Activated B cell treated with CpG ODN at 0.5 μM for 24 hours (primary cell): ENCODE data around the gene PREX1. TPM values are rescaled to one million over a fixed set of nuclear protein-coding genes. Genes with fewer than 3 reads are reported as not detected.

Experiments
- ATAC-seq: fragments of 200-7000 bp; cut with Tn5 transposase; one replicate; pipeline ENCODE4 v1.10.0; 2021; ENCODE audit warnings: low read depth, mild to moderate bottlenecking, moderate library complexity
- CTCF ChIA-PET: fragments of 350-600 bp; sonication (Branson Sonifier 250); formaldehyde crosslinking; loops from one replicate; lab custom pipeline; 2021; ENCODE audit warnings: antibody characterized with exemption; lab: Charles Lee
- POLR2A ChIA-PET: fragments of 350-600 bp; sonication (Branson Sonifier 250); formaldehyde crosslinking; loops from one replicate; lab custom pipeline; 2021; ENCODE audit warnings: antibody characterized with exemption; lab: Charles Lee
- DNase-seq: peaks from one replicate; pipeline ENCODE4 v3.0.0; 2022
- H3K27ac Mint-ChIP-seq: one replicate; pipeline ENCODE4 v1.8.0; 2020; ENCODE audit warnings: mixed read lengths
- H3K27me3 Mint-ChIP-seq: one replicate; pipeline ENCODE4 v1.8.0; 2021; ENCODE audit warnings: mixed read lengths
- H3K36me3 Mint-ChIP-seq: one replicate; pipeline ENCODE4 v1.8.0; 2021; ENCODE audit warnings: low read depth, mixed read lengths
- H3K4me1 Mint-ChIP-seq: one replicate; pipeline ENCODE4 v1.8.0; 2021; ENCODE audit warnings: mixed read lengths
- H3K4me3 Mint-ChIP-seq: one replicate; pipeline ENCODE4 v1.8.0; 2020; ENCODE audit warnings: mild to moderate bottlenecking, mixed read lengths
- H3K9me3 Mint-ChIP-seq: one replicate; pipeline ENCODE4 v1.8.0; 2020; ENCODE audit warnings: mixed read lengths
- CTCF ChIP-seq: fragments of 200-600 bp; IDR thresholded peaks from one replicate; pipeline ENCODE4 v1.8.0; 2022; ENCODE audit warnings: antibody characterized with exemption, mild to moderate bottlenecking
- intact Hi-C: fragments of 100-400 bp; cut with micrococcal nuclease; formaldehyde crosslinking; loops from one replicate; pipeline ENCODE4 v1.15.1; 2024
- total RNA-seq: library from RNA; stranded (reverse); gene quantifications from 2 replicates; pipeline ENCODE4 v1.2.3, GENCODE V29; 2022

Gene PREX1
- total RNA-seq, 1 donor from 2014 or later, result 71.4 TPM

GRCh38 chr20:48652961-48653705 lies 174.7 kb downstream of the PREX1 start:
- ATAC-seq (no peak), DNase-seq (no peak)
- POLR2A ChIA-PET, result no interaction called here
- CTCF ChIA-PET, result no interaction called here
- Mint-ChIP-seq H3K4me3 (no peak overlapping the region), H3K27ac (no peak overlapping the region), H3K36me3 (peaks cover 97% of the 10 kb centered on the region), H3K27me3 (no peaks in the 10 kb centered on the region), H3K9me3 (no peaks in the 10 kb centered on the region), H3K4me1 (peaks cover 5% of the 10 kb centered on the region)
- intact Hi-C loops, result no loop called here
- TF ChIP-seq CTCF, result no peak

DNA sequence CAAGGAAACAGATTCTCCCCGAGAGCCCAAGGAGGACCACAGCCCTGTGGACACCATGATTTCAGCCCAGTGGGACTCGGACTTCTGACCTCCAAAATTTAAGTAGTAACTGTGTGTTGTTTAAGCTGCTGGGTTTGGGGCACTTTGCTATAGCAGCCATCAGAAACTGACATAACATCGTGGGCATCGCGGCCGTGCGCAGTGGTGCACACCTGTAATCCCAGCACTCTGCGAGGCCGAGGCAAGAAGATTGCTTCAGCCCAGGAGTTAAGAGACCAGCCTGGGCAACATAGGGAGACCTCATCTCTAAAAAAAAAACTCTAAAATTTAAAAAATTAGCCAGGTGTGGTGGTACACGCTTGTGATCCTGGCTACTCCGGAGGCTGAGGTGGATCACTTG lies 175.8 kb downstream of the PREX1 start:
- H3K27me3 Mint-ChIP-seq, result no peaks in the 10 kb centered on the region
- no peak for ATAC-seq
- no peaks in the 10 kb centered on the region for H3K4me1 Mint-ChIP-seq
- ChIA-PET POLR2A (no interaction called here), CTCF (no interaction called here)
- no peak overlapping the region for H3K4me3 Mint-ChIP-seq
- intact Hi-C loops, result loop anchor here (1.0 kb wide), 1 partner anchor 37 kb away; no protein-coding TSS in a partner anchor
- TF ChIP-seq CTCF, result no peak
- no peaks in the 10 kb centered on the region for H3K9me3 Mint-ChIP-seq
- peaks cover 97% of the 10 kb centered on the region for H3K36me3 Mint-ChIP-seq
- no peak overlapping the region for H3K27ac Mint-ChIP-seq
- no peak for DNase-seq

DNA sequence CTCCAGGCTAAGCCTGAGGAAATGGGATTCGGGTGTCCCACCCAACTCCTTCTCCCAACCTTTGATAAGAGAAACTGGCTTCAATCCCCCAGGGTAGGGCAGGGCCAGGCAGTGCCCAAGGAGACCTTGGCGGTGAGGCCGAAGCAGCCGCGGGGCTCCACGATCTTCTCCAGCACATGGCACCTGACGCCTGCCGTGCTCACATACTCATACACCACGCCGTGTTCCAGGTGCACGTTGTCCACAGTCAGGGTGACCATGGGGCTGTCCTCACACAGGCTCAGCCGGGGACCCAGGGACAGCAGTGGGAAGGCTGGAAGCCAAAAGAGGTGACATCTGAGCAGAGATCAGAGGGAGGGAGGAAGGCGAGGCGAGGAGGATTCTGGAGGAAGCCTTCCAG lies 176.5 kb downstream of the PREX1 start:
- ATAC-seq (no peak), DNase-seq (no peak)
- TF ChIP-seq CTCF, result no peak
- Mint-ChIP-seq H3K4me1 (no peaks in the 10 kb centered on the region), H3K27me3 (no peaks in the 10 kb centered on the region), H3K27ac (no peak overlapping the region), H3K9me3 (no peaks in the 10 kb centered on the region), H3K4me3 (no peak overlapping the region), H3K36me3 (peaks cover 96% of the 10 kb centered on the region)
- CTCF ChIA-PET, result no interaction called here
- POLR2A ChIA-PET, result no interaction called here
- intact Hi-C loops, result loop anchor here (1.0 kb wide), 1 partner anchor 38 kb away; no protein-coding TSS in a partner anchor

DNA sequence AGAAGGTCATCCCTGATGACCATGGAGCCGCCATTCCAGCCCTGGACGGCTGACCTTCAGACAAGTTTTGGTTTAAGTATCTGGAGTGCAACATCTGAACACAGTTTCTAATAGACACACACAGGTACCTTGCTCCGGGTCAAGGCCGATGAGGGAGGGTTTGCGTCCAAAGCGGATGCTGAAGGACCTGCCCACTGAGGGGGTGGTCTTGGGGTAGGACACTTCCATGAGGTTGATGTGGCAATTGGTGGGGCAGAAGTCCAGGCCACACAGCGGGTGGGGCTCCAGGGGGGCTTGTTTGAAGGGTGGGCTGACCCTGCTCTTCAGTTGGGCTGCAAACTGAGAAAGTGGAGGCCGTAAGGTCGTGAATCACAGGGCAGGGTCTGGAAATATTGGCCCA lies 177.9 kb downstream of the PREX1 start:
- ATAC-seq, result no peak
- no peak for DNase-seq
- Mint-ChIP-seq H3K27ac (no peak overlapping the region), H3K27me3 (no peaks in the 10 kb centered on the region), H3K4me3 (no peak overlapping the region), H3K36me3 (peaks cover 96% of the 10 kb centered on the region), H3K4me1 (no peaks in the 10 kb centered on the region), H3K9me3 (no peaks in the 10 kb centered on the region)
- TF ChIP-seq CTCF, result no peak
- ChIA-PET CTCF (no interaction called here), POLR2A (no interaction called here)
- intact Hi-C loops, result no loop called here

DNA sequence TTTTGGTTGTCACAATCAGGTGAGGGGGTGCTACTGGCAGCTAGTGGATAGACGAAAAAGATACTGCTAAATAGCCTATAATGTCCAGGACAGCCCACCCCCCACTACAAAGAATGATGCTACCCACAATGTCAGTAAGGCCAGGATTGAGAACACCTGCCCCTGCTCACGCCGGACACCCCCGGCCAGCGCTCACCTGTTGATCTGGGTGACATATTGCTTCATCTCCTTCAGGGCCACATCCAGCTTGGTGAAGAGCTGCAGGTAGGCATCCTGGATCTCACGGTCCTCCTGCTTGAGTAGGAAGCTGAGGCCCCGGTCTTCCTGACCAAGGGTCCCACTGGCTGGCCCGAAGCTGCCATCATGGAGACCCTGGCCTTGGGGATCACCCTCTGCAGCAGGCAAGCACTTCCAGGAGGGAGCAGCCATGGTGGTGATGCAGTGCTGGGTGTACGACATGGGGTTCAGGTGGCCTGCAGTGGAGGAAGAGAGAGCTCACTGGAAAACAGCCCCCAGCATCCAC lies 178.6 kb downstream of the PREX1 start:
- DNase-seq (no peak), ATAC-seq (no peak)
- H3K36me3 Mint-ChIP-seq, result peaks cover 96% of the 10 kb centered on the region
- no peak overlapping the region for H3K27ac Mint-ChIP-seq
- no peak for TF ChIP-seq CTCF
- no peaks in the 10 kb centered on the region for H3K4me1 Mint-ChIP-seq
- intact Hi-C loops, result no loop called here
- no peaks in the 10 kb centered on the region for H3K9me3 Mint-ChIP-seq
- no peak overlapping the region for H3K4me3 Mint-ChIP-seq
- ChIA-PET POLR2A (no interaction called here), CTCF (interaction anchor here (0.6 to 1.0 kb wide), 2 partner anchors 9 to 227 kb away, joined by 3 read pairs; no protein-coding TSS in a partner anchor)
- no peaks in the 10 kb centered on the region for H3K27me3 Mint-ChIP-seq
